SJCRH30 (cell line): ENCODE results near the gene LIMA1. TPM values are rescaled to one million over a fixed set of nuclear protein-coding genes. Genes with fewer than 3 reads are reported as not detected.
"Not testable (repeated sequence)": the region's sequence is repeated elsewhere in the genome, so short reads cannot be mapped to it uniquely, and the experiment has no call there.

Experiments used
- DNase-seq, 2 experiments: peaks; one replicate each; pipeline ENCODE4 v3.0.0-alpha.2; 2015 to 2020
- H3K27ac ChIP-seq: fragments of 250-450 bp; sonication (Bioruptor Pico); 2 replicates; pipeline ENCODE4 v1.5.1; 2020; ENCODE audit warnings: mild to moderate bottlenecking, moderate library complexity
- H3K27me3 ChIP-seq: fragments of 250-450 bp; sonication (Bioruptor Pico); 2 replicates; pipeline ENCODE4 v1.5.1; 2020; ENCODE audit warnings: mild to moderate bottlenecking, moderate library complexity
- H3K36me3 ChIP-seq: fragments of 250-450 bp; sonication (Bioruptor Pico); 2 replicates; pipeline ENCODE4 v1.5.1; 2020; ENCODE audit warnings: mild to moderate bottlenecking, moderate library complexity
- H3K4me1 ChIP-seq: fragments of 250-450 bp; sonication (Bioruptor Pico); 2 replicates; pipeline ENCODE4 v1.5.1; 2020; ENCODE audit warnings: mild to moderate bottlenecking, moderate library complexity
- H3K4me3 ChIP-seq: fragments of 250-450 bp; sonication (Bioruptor Pico); 2 replicates; pipeline ENCODE4 v1.5.1; 2020; ENCODE audit warnings: mild to moderate bottlenecking, moderate library complexity
- H3K9me3 ChIP-seq: fragments of 250-450 bp; sonication (Bioruptor Pico); replicated peaks from 2 replicates; pipeline ENCODE4 v1.5.1; 2020; ENCODE audit warnings: mild to moderate bottlenecking, moderate library complexity
- total RNA-seq: library from RNA; depleted of rRNA; stranded (reverse); fragments of >200 nt; shearing (Covaris generic); gene quantifications from 2 replicates; pipeline ENCODE4 v1.2.3, GENCODE V29; 2014

Gene LIMA1
- total RNA-seq, 1 experiment from 2014 or later, result 36.1 TPM

DNA sequence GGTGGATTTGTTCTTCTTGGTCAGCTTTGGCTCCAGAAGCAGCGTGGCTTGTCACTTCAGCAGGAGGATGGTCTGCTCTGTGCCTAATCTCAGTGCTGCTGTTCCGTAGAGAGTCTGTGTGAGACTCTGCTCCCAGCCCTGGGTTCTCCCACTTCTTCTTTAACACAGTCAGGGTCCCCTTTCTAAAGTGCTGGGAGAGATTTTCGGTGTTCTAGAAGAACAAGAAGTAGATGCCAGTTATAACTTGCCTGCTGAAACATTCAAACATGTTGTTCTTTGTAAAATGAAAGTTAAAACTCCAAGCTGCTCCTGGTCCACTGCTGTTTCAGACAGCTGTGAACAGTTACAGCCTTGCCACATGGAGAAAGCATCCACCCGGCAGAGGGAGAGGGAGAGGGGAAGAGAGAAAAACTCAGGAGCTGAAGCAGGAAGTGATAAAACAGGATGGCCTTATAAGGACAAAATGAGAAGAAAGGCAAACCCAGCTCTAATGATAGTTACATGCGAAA lies 61.0 kb downstream of the LIMA1 start:
- Histone ChIP-seq H3K36me3 (peaks cover 2% of the 10 kb centered on the region; the same call in 1 of the 2 replicates), H3K4me1 (peaks cover 13% of the 10 kb centered on the region), H3K27ac (peak overlapping the region; percentile 50), H3K27me3 (no peaks in the 10 kb centered on the region), H3K4me3 (peak overlapping the region; percentile 59), H3K9me3 (no peaks in the 10 kb centered on the region)
- DNase-seq, result peak; percentile 84 to 91

DNA sequence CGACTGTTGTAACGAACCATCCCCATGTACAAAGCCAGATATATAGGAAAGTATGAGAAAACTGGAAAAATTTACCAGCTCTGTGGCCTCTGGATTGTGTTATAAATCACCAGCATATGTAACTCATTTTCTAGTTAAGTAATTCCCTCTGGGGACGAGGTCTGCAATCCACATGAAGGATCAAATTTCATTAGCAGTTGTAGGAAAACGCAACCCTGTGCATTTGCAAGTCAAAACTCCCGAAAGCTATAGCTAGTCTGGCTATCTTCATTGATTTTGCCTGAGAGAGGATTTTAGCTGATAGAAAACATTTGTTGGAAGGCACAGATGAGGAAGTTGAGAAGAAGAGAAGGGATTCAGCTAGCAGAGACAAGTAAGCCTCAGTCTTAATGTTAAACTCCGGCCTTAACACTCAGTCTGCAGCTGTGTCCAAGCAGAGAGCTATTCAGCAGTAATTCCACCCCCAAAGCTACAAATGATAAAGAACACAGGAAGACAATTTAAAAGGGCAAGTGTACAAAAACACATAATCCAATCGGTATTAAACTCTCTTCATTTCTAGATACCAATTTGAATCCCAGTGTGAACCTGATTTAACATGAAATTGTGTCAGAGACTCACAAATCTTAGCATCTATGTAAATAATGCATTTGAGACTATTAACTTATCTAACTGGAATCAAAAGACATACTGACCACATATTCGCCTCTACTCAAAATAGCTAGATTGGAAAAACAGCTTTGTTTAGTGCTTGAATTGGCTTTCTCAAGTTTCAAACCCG lies 61.9 kb downstream of the LIMA1 start:
- Histone ChIP-seq H3K9me3 (no peaks in the 10 kb centered on the region), H3K27me3 (no peaks in the 10 kb centered on the region), H3K4me3 (peak overlapping the region; percentile 59), H3K36me3 (peaks cover 2% of the 10 kb centered on the region; the same call in 1 of the 2 replicates), H3K4me1 (peaks cover 13% of the 10 kb centered on the region), H3K27ac (peak overlapping the region; percentile 50; the same call in 1 of the 2 replicates)
- peak; percentile 51 to 79 for DNase-seq

DNA sequence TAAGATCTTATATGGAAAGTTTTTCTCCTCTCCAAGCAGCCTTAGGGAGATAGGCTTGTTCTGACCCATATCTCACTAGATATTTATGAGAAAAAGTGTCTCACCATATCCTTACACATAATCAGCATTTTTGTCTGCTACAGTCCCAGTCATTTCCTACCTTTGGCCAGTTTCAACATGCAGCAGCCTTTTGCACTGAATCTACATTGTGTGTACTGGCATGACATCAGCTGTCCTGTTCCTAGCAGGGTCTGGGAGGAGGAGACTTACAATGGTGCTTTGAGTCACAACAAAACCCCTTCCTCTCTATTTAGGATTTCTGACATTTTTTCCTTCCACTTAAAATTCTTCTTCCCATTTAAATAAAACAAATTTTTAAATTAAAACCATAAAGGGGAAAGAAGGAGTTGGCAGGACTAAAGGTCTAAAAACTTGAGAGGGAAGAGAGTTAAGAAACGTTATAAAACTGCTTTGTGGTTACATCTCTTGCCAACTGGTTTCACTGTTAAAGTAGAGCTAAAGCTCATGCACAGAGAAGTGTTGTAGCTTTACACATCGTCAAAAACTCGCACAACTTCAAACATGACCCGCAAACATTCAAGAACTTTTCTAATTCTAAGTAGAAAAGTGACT lies 62.8 kb downstream of the LIMA1 start:
- peak overlapping the region; percentile 59 for H3K4me3 ChIP-seq
- peak; percentile 39 to 62 for DNase-seq
- H3K9me3 ChIP-seq, result no peaks in the 10 kb centered on the region
- H3K4me1 ChIP-seq, result peaks cover 13% of the 10 kb centered on the region
- peak overlapping the region; percentile 50 for H3K27ac ChIP-seq
- no peaks in the 10 kb centered on the region for H3K27me3 ChIP-seq
- H3K36me3 ChIP-seq, result peaks cover 2% of the 10 kb centered on the region; the same call in 1 of the 2 replicates

DNA sequence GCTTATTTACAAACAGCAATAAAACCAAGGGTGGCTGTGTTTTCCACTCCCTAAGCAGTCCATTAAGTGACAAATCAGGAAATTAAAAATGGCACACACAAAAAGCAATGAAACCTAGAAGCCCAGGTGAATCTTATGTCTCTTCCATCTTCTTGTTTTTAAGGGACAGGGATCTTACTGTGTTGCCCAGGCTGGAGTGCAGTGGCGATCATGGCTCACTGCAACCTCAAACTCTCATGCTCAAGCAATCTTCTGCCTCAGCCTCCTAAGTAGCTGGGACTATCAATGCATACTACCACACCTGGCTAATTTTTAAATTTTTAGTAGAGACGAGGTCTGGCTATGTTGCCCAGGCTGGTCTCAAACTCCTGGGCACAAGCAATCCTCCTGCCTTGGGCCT lies 63.8 kb downstream of the LIMA1 start:
- Histone ChIP-seq H3K4me3 (no peak overlapping the region), H3K27ac (no peak overlapping the region), H3K4me1 (peaks cover 12% of the 10 kb centered on the region), H3K27me3 (no peaks in the 10 kb centered on the region), H3K9me3 (no peaks in the 10 kb centered on the region), H3K36me3 (peaks cover 2% of the 10 kb centered on the region; the same call in 1 of the 2 replicates)
- DNase-seq, result no peak

DNA sequence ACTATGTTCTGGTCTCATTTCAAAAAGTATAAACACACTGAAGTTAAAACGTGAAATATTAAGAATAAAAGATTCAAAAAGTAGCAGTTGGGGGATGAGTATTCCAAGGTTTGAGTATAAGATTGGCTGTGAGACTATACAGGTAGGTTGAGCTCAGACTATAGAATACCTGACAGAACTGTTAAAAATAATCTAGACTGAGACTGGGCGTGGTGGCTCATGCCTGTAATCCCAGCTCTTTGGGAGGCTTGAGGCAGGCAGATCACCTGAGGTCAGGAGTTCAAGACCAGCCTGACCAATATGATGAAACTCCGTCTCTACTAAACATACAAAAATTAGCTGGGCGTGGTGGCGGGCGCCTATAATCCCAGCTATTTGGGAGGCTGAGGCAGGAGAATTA lies 64.3 kb downstream of the LIMA1 start:
- not testable (repeated sequence) for H3K27ac ChIP-seq, H3K36me3 ChIP-seq

DNA sequence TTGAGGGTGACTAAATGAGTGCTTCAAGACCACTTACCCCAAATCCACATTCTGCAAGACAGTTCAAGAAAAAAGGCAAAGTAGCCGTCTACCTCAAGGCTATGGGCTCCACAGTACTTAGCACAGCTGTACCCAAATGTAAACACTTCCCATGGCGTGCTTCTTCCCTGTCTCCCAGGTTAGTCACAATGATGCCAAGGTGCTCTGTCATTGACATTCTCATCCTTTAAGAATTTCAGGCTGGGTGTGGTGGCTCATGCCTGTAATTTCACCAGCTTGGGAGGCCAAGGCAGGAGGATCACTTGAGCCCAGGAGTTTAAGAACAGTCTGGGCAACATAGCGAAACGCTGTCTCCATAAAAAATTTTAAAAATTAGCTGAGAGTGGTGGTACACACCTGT lies 64.9 kb downstream of the LIMA1 start:
- Histone ChIP-seq H3K4me3 (no peak overlapping the region), H3K36me3 (peaks cover 2% of the 10 kb centered on the region; the same call in 1 of the 2 replicates), H3K27ac (no peak overlapping the region), H3K9me3 (no peaks in the 10 kb centered on the region), H3K4me1 (peaks cover 5% of the 10 kb centered on the region), H3K27me3 (no peaks in the 10 kb centered on the region)
- DNase-seq, result no peak

More for the DNA sequence above, 64.3 kb downstream of the LIMA1 start:
- not testable (repeated sequence) for DNase-seq, H3K9me3 ChIP-seq, H3K27me3 ChIP-seq, H3K4me1 ChIP-seq, H3K4me3 ChIP-seq

DNA sequence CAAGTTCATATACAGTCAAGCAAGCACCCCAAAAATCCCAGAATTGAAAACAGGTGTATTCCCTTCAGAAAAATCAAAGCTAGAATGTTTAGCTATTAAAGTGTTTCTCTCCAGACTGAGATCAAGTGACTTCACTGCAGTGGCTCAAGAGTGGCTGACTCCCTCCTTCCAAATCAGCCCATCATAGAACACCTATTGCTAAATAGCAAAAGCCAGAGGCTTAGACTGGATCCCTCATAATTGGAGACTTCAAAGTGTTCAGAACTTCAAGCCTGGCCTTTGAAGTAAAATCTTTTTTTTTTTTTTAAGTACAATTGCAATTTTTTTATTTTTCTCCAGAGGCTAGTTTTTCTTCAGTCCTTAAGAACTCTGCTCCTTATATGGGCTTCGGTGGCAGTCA lies 66.1 kb downstream of the LIMA1 start:
- Histone ChIP-seq H3K27me3 (no peaks in the 10 kb centered on the region), H3K9me3 (no peaks in the 10 kb centered on the region), H3K4me1 (peaks cover 5% of the 10 kb centered on the region; the same call in 1 of the 2 replicates), H3K27ac (no peak overlapping the region), H3K4me3 (no peak overlapping the region), H3K36me3 (peaks cover 2% of the 10 kb centered on the region; the same call in 1 of the 2 replicates)
- DNase-seq, result no peak

DNA sequence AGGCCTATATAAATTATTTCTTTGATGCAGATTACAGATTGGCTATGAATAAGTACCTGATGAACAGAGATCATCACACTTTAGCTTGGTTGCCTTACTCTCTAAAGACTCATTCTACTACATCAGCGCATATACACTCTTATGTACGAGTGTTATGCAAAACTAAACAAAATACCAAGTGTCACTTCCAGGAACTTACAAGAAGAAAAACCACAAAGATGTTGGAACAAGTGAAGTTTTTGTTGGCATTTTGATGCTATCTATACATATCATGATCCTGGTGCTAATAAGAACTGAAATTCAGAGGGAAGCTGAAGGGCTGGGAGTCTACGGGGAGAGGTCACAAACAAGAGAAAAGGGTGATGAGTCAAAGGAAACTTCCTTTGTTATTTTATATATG lies 68.3 kb downstream of the LIMA1 start:
- Histone ChIP-seq H3K27ac (no peak overlapping the region), H3K4me1 (peaks cover 6% of the 10 kb centered on the region; the same call in 1 of the 2 replicates), H3K4me3 (no peak overlapping the region), H3K9me3 (no peaks in the 10 kb centered on the region), H3K36me3 (peaks cover 4% of the 10 kb centered on the region), H3K27me3 (no peaks in the 10 kb centered on the region)
- no peak for DNase-seq

DNA sequence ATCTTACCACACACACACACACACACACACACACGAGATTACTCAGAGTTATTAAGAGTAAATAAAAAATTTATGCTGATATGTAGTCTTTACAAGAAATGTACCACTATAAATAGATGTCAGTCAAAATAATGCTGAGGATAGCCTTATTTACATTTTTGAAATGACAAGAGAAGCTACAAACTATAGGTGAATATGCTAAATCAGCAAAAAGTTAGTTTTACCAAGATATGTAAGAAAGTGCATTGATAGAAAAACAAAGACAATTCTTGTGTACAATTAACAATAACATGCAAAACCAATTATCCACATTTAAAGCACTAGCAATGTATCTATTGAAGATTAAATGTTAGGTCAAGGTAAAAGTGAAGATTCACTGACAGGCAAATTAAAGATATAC lies 69.3 kb downstream of the LIMA1 start:
- Histone ChIP-seq H3K9me3 (no peaks in the 10 kb centered on the region), H3K27me3 (no peaks in the 10 kb centered on the region), H3K27ac (no peak overlapping the region), H3K4me1 (peaks cover 5% of the 10 kb centered on the region; the same call in 1 of the 2 replicates), H3K4me3 (no peak overlapping the region), H3K36me3 (peaks cover 4% of the 10 kb centered on the region)
- DNase-seq, result no peak

DNA sequence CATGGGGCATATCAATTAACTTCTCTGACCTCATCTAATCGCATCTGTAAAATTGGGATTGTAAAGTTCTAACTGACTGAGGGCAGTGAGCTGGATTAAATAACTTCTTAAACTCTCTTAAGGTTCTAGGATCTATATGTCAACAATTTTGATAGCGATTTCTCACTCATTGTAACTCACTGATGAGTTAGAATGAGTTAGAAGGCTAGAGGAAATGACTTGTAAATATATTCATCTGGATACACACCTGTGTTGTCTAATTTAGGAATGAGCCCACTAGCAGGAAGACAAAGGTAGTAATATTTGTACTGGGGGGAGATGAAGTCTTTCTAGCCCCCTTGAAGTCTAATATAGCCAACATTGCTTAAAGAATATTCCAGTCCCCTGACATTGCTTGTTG lies 69.9 kb downstream of the LIMA1 start:
- Histone ChIP-seq H3K36me3 (peaks cover 4% of the 10 kb centered on the region), H3K27ac (no peak overlapping the region), H3K27me3 (no peaks in the 10 kb centered on the region), H3K4me1 (peaks cover 5% of the 10 kb centered on the region; the same call in 1 of the 2 replicates), H3K4me3 (no peak overlapping the region), H3K9me3 (no peaks in the 10 kb centered on the region)
- no peak for DNase-seq

DNA sequence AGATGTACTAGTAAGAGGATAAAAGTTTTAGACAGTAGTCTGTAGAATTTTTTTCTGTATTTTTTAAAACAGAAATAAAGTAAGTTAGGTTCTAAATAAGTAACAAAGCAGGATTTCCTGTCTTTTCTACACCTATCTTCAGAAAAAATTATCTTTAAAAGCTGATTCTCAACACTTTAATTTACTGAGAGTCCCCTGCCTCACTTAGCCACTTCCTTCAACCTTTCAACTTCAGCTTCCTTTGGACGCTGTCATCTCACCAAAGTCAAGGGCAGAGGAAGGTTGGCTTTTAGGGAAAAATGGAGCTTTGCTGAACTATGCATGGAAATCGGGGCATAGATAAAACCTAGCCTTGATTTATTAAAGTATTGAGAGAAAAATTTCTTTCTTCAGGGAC lies 71.3 kb downstream of the LIMA1 start:
- Histone ChIP-seq H3K27me3 (no peaks in the 10 kb centered on the region), H3K27ac (no peak overlapping the region), H3K4me3 (no peak overlapping the region), H3K36me3 (peaks cover 5% of the 10 kb centered on the region; the same call in 1 of the 2 replicates), H3K4me1 (peaks cover 5% of the 10 kb centered on the region; the same call in 1 of the 2 replicates), H3K9me3 (no peaks in the 10 kb centered on the region)
- no peak for DNase-seq

DNA sequence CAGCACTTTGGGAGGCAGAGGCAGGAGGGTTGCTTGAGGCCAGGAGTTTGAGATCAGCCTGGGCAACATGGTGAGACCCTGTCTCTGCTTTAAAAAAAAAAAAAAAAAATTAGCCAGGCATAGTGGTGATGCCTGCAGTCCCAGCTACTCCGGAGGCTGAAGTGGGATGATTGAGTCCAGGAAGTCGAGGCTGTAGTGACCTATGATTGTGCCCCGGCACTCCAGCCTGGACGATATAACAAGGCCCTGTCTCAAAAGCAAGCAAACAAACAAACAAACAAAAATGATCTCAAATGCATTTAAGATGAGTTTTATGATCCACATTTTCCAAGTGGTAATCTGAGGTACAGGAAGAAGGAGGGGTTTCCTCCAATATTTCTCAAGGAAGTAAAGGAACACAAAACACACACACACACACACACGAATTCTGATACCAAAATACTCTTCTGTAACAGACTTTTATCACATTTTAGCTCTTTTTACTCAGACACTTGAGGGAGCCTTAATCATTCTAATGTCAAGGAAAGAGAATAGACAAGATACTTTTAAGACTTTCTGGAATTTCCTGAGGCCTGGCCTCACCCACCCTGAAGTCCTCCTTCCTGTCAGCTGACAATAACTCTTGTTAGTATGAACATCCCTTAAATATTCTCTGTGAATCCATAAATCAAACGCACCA lies 71.8 kb downstream of the LIMA1 start:
- H3K4me3 ChIP-seq, result no peak overlapping the region
- H3K4me1 ChIP-seq, result peaks cover 5% of the 10 kb centered on the region; the same call in 1 of the 2 replicates
- H3K9me3 ChIP-seq, result no peaks in the 10 kb centered on the region
- peaks cover 5% of the 10 kb centered on the region; the same call in 1 of the 2 replicates for H3K36me3 ChIP-seq
- no peak for DNase-seq
- no peaks in the 10 kb centered on the region for H3K27me3 ChIP-seq
- no peak overlapping the region for H3K27ac ChIP-seq

DNA sequence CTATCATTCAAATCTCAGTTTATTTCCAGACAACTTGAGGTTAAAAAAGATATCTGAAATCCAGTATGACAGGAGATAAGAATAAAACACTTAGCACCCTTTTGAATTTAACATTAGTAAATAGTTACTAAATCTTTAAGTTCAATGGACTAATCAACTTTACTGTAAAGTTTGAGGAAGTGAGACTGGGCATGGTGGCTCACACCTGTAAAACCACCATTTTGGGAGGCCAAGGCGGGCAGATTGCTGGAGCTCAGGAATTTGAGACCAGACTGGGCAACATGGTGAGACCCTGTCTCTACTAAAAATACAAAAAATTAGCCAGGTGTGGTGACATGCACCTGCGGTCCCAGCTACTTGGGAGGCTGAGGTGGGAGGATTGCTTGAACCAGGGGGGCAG lies 75.9 kb downstream of the LIMA1 start:
- H3K4me1 ChIP-seq, result peaks cover 7% of the 10 kb centered on the region
- H3K27ac ChIP-seq, result no peak overlapping the region
- no peaks in the 10 kb centered on the region for H3K27me3 ChIP-seq
- H3K9me3 ChIP-seq, result no peaks in the 10 kb centered on the region
- no peak for DNase-seq
- H3K36me3 ChIP-seq, result peaks cover 24% of the 10 kb centered on the region
- no peak overlapping the region for H3K4me3 ChIP-seq

DNA sequence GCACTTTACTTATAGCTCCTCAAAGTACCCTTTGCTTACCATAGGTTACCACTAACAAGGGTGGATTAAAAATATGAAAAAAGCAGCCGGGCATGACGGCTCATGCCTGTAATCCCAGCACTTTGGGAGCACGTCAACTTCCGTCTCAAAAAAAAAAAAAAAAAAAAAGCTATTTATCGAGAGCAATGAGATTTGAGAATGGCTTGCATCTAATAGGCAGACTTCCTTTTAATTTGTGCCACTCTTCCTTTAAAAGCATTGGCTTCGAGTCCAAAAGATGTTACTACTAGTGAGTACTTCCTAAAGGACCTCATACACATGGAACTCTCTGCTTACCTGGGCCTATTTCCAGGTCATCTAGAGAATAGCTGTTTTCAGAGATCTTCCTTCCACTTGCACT lies 77.7 kb downstream of the LIMA1 start:
- H3K27ac ChIP-seq, result no peak overlapping the region
- H3K9me3 ChIP-seq, result no peaks in the 10 kb centered on the region
- peaks cover 32% of the 10 kb centered on the region for H3K36me3 ChIP-seq

DNA sequence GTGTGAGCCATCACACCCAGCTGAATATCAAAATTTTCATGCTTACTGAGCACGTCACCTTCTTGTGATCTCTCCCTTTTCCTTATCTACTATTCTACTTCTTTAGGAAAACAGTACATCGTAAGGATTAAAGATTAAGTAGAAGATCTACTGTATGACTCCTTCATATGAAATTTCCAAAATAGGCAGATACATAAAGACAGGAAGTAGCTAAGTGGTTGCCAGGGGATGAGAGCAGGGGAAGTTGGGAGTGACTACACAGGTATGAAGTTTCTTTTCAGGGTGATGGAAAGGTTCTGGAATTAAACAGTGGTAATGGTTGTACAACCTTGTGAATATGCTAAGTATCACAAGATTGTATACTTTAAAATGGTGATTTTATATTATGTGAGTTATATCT lies 79.6 kb downstream of the LIMA1 start:
- Histone ChIP-seq H3K9me3 (no peaks in the 10 kb centered on the region), H3K4me1 (peaks cover 24% of the 10 kb centered on the region), H3K27ac (no peak overlapping the region), H3K4me3 (no peak overlapping the region), H3K27me3 (no peaks in the 10 kb centered on the region), H3K36me3 (peaks cover 46% of the 10 kb centered on the region)
- DNase-seq, result no peak

More for the DNA sequence above, 77.7 kb downstream of the LIMA1 start:
- no peak for DNase-seq
- Histone ChIP-seq H3K27me3 (no peaks in the 10 kb centered on the region), H3K4me3 (no peak overlapping the region), H3K4me1 (peaks cover 18% of the 10 kb centered on the region)
